Panc1 (cell line): ENCODE results near the gene KNSTRN.

Source experiments
- CTCF ChIP-seq: fragments of 450-650 bp; IDR thresholded peaks from 2 replicates; pipeline ENCODE4 v1.5.1; 2017; ENCODE audit warnings: mild to moderate bottlenecking
- POLR2AphosphoS5 ChIP-seq: IDR thresholded peaks from 2 replicates; pipeline ENCODE4 v1.6.1; 2012; ENCODE audit warnings: mild to moderate bottlenecking, low read depth, low read length, moderate library complexity
- SIN3A ChIP-seq: IDR thresholded peaks from 2 replicates; pipeline ENCODE4 v1.6.1; 2012; ENCODE audit warnings: low read depth, mild to moderate bottlenecking, low read length, moderate library complexity, borderline replicate concordance; ENCODE audit not compliant: insufficient read depth
- TCF7L2 ChIP-seq: IDR thresholded peaks from 2 replicates; pipeline ENCODE4 v1.6.1; 2011; ENCODE audit warnings: mild to moderate bottlenecking, low read depth, low read length, inconsistent platforms

- TF ChIP-seq CTCF = no peak
- TF ChIP-seq SIN3A = no peak
- no peak for TF ChIP-seq POLR2AphosphoS5
- no peak for TF ChIP-seq TCF7L2
These were observed 18.3 kb upstream of the KNSTRN start for GRCh38 chr15:40364251-40364650.
